ENCODE results near the gene DCLK3. TPM values are rescaled to one million over a fixed set of nuclear protein-coding genes. Genes with fewer than 3 reads are reported as not detected.

Gene DCLK3
- total RNA-seq, 6 donors from 2014 or later = 0.03 to 0.40 TPM; not detected in 4

DNA sequence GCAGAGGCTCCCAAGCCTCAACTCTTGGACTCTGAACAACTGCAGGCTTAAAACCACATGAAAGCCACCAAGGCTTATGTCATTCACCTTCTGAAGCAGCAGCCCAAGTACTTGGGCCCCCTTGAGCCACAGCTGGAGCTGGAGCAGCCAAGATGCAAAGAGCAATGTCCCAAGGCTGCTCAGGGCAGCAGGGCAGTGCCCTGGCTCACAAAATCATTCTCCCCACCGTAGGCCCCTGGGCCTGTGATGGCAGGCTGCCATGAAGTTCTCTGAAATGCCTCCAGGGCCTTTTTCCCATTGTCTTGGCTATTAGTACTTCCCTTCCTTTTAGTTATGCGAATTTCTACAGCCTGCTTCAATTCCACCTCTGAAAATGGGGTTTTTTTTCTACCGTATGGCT, 83.4 kb downstream of the DCLK3 start:
- no peak overlapping the region for H3K27ac ChIP-seq
- no peak overlapping the region for H3K4me3 ChIP-seq
- DNase-seq = no peak
- no peaks in the 10 kb centered on the region for H3K27me3 ChIP-seq
- H3K9me3 ChIP-seq = peaks cover 8 to 26% (median 13%) of the 10 kb centered on the region in 4 donors
- ATAC-seq (ENCODE audit: low FRiP score in 2 of 2) = no peak
- no peaks in the 10 kb centered on the region for H3K4me1 ChIP-seq
- TF ChIP-seq EP300 (IDR thresholded peaks at IDR 0.05) (no peak), POLR2A (IDR thresholded peaks at IDR 0.05) (no peak), CTCF (IDR thresholded peaks at IDR 0.05) (no peak), POLR2AphosphoS5 (IDR thresholded peaks at IDR 0.05) (no peak)
- no peaks in the 10 kb centered on the region for H3K36me3 ChIP-seq
- 79 to 83% methylated on average over 3 of the region's 3 CpGs for WGBS, 2 donors

- H3K4me1 ChIP-seq = no peaks in the 10 kb centered on the region
- no peak overlapping the region for H3K4me3 ChIP-seq
- DNase-seq (no peak), ATAC-seq (ENCODE audit: low FRiP score in 2 of 2) (no peak)
- H3K27ac ChIP-seq = no peak overlapping the region
- WGBS, 2 donors = 69 to 83% methylated on average over 1 of the region's 1 CpG
- H3K9me3 ChIP-seq = peaks cover 8 to 26% (median 13%) of the 10 kb centered on the region in 4 donors
- H3K36me3 ChIP-seq = no peaks in the 10 kb centered on the region
- TF ChIP-seq POLR2A (IDR thresholded peaks at IDR 0.05) = no peak
- no peak for TF ChIP-seq POLR2AphosphoS5 (IDR thresholded peaks at IDR 0.05)
- TF ChIP-seq CTCF (IDR thresholded peaks at IDR 0.05) = no peak
- no peak for TF ChIP-seq EP300 (IDR thresholded peaks at IDR 0.05)
- no peaks in the 10 kb centered on the region for H3K27me3 ChIP-seq
These were observed 84.8 kb downstream of the DCLK3 start for GRCh38 chr3:36679384-36680200.

DNA sequence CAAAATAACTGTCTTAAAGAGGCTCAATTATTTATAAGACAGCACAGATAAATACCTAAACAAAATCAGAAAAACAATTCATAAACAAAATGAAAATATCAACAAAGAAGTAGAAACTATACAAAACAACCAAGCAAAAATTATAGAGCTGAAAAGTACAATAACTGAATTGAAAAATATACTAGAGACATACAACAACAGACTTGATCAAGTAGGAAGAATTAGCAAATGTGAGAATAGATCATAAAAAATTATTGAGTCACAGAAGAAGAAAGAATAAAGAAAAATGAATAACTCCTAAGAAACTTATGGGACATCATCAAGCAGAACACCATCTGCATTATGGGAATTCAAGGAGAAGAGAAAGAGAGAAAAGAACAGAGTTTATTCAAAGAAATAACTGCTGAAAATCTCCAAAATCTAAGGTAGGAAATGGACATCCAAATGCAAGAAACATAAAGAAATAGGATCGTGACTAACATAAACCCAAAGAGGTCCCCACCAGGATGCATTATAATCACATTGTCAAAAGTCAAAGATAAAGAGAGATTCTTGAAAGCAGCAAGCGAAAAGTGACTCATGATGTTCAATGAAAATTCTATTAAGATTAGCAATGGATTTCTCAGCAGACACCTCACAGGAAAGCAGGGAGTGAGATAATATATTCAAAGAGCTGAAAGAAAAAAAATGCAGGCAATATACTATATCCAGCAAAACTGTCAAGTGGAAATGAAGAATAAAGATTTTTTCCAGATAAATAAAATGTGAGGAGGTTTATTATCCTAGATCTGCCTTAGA, 85.9 kb downstream of the DCLK3 start:
- ATAC-seq (ENCODE audit: low FRiP score in 2 of 2) (no peak), DNase-seq (no peak)
- Histone ChIP-seq H3K4me1 (no peaks in the 10 kb centered on the region), H3K36me3 (no peaks in the 10 kb centered on the region), H3K27me3 (no peaks in the 10 kb centered on the region), H3K27ac (no peak overlapping the region), H3K9me3 (peaks cover 8 to 26% (median 13%) of the 10 kb centered on the region in 4 donors), H3K4me3 (no peak overlapping the region)
- WGBS, 2 donors = 84 to 86% methylated on average over 2 of the region's 2 CpGs
- no peak for TF ChIP-seq CTCF (IDR thresholded peaks at IDR 0.05)
- TF ChIP-seq POLR2AphosphoS5 (IDR thresholded peaks at IDR 0.05) = no peak
- TF ChIP-seq POLR2A (IDR thresholded peaks at IDR 0.05) = no peak
- TF ChIP-seq EP300 (IDR thresholded peaks at IDR 0.05) = no peak

GRCh38 chr3:36677331-36678007, 86.9 kb downstream of the DCLK3 start:
- ATAC-seq (ENCODE audit: low FRiP score in 2 of 2) (no peak), DNase-seq (no peak)
- Histone ChIP-seq H3K4me1 (no peaks in the 10 kb centered on the region), H3K9me3 (peaks cover 8 to 26% (median 13%) of the 10 kb centered on the region in 4 donors), H3K27me3 (no peaks in the 10 kb centered on the region), H3K4me3 (no peak overlapping the region), H3K36me3 (no peaks in the 10 kb centered on the region), H3K27ac (no peak overlapping the region)
- 75 to 80% methylated on average over 2 of the region's 2 CpGs for WGBS, 2 donors
- TF ChIP-seq POLR2AphosphoS5 (IDR thresholded peaks at IDR 0.05) (no peak), POLR2A (IDR thresholded peaks at IDR 0.05) (no peak), EP300 (IDR thresholded peaks at IDR 0.05) (no peak), CTCF (IDR thresholded peaks at IDR 0.05) (no peak)
